Esophagus muscularis mucosa (tissue), 4 donors: Measurements from ENCODE around the gene MAP3K2.

Experiments
- CTCF ChIP-seq, 3 experiments: fragments of 200-600 bp in 2 of 3; fragments of 450-650 bp in 1 of 3; sonication (generic) in 2 of 3; IDR thresholded peaks; one replicate each; pipeline ENCODE4 v1.5.1; 2017 to 2019; ENCODE audit warnings: antibody characterized with exemption in 3 of 3, mild to moderate bottlenecking in 2 of 3, moderate library complexity in 1 of 3
- EP300 ChIP-seq: sonication (generic); formaldehyde crosslinking; IDR thresholded peaks from one replicate; pipeline ENCODE4 v1.6.1; 2017; ENCODE audit warnings: antibody characterized with exemption
- POLR2A ChIP-seq: fragments of 450-650 bp; IDR thresholded peaks from one replicate; pipeline ENCODE4 v1.6.1; 2017; ENCODE audit warnings: antibody characterized with exemption, moderate library complexity, mild to moderate bottlenecking, low read depth
- POLR2AphosphoS5 ChIP-seq, 2 donors: sonication (generic); formaldehyde crosslinking; IDR thresholded peaks; one replicate each; pipeline ENCODE4 v1.6.1; 2017; ENCODE audit warnings: antibody characterized with exemption in 2 of 2

DNA sequence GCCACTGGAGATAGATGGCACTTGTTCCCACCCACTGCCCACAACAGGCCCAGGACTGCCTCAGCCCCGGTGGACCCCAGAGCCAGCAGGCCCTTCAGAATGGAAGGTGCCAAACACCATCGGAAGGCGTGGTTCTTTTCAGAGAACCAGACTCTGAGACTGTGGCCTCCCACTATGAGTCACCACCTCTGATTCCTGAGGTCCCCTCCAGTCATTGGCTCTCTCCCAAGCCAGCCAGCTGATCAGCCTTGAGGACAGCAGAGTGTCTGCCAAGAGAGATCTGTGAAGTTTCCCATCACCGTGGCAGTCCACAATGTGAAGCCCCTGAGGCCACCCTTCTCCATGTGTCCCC is 10.4 kb upstream of the MAP3K2 start:
- TF ChIP-seq POLR2A (no peak), CTCF (IDR thresholded peaks at IDR 0.05) (no peak), POLR2AphosphoS5 (IDR thresholded peaks at IDR 0.05) (peak; percentile 14 to 55), EP300 (no peak)
